Cardiac fibroblast (primary cell): ENCODE data around the gene USH1C.

Experiments
- DNase-seq, 2 donors: peaks; one replicate each; pipeline versions ENCODE4 v3.0.0 to v3.0.0-alpha.2; 2010; ENCODE audit warnings: low read depth in 2 of 2
- H3K4me3 ChIP-seq, 2 donors: replicated peaks in 1 of 2; 1 replicate in 1 of 2; 2 replicates in 1 of 2; pipeline ENCODE4 v1.5.1; 2011; ENCODE audit warnings: low read depth in 2 of 2, low read length in 2 of 2, mild to moderate bottlenecking in 2 of 2, moderate library complexity in 1 of 2
- CTCF ChIP-seq: IDR thresholded peaks from one replicate; pipeline ENCODE4 v1.5.1; 2011; ENCODE audit warnings: low read depth, mild to moderate bottlenecking, low read length, inconsistent platforms

Gene USH1C

GRCh38 chr11:17578296-17578695 is 34.1 kb upstream of the USH1C start:
- TF ChIP-seq CTCF, result no peak
- no peak overlapping the region for H3K4me3 ChIP-seq
- DNase-seq, result no peak

- no peak for TF ChIP-seq CTCF
- DNase-seq, result no peak
These were observed 31.5 kb upstream of the USH1C start for GRCh38 chr11:17575431-17576425.

GRCh38 chr11:17574141-17575091 is 30.2 kb upstream of the USH1C start:
- DNase-seq, result no peak
- no peak overlapping the region for H3K4me3 ChIP-seq
- TF ChIP-seq CTCF, result no peak

More at GRCh38 chr11:17575431-17576425, 31.5 kb upstream of the USH1C start:
- no peak overlapping the region for H3K4me3 ChIP-seq

- no peak overlapping the region for H3K4me3 ChIP-seq
These were observed 29.3 kb upstream of the USH1C start for GRCh38 chr11:17573526-17573925.

DNA sequence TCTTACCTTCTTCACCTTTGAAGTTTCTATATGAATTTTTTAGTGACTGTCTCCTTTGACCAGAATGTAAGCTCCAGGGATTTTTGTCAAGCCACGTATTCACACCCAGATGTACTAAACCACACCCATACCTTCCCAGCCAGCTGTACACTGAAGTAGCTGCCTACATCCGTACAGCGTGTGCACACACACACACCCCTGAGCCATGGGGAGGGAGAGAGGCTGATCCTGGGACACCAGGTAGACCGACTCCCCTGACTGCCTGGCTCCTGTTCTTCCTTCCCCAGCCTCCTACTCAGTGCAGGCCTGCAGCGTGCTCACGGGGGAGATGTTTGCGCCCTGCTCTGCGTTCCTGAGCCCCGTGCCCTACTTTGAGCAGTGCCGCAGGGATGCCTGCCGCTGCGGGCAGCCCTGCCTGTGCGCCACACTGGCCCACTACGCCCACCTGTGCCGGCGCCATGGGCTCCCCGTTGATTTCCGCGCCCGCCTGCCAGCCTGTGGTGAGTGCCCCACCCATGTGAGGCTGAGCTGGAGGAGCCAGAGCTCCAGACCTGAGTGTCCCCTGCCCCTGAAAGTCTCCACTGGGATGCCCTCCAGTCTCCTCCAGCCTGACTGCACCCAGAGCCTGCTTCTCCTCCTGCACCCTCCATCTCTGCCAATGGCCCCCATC is 28.7 kb upstream of the USH1C start:
- H3K4me3 ChIP-seq, result no peak overlapping the region
- no peak for DNase-seq
- no peak for TF ChIP-seq CTCF

More at GRCh38 chr11:17573526-17573925, 29.3 kb upstream of the USH1C start:
- DNase-seq, result no peak
- no peak for TF ChIP-seq CTCF

- no peak for TF ChIP-seq CTCF
- DNase-seq, result no peak
- H3K4me3 ChIP-seq, result no peak overlapping the region
These were observed 28.1 kb upstream of the USH1C start for GRCh38 chr11:17572359-17572690.
